GM13976 (cell line): ENCODE results near the gene DNER.

Experiments used
- DNase-seq: peaks from one replicate; pipeline ENCODE4 v3.0.0; 2012; ENCODE audit warnings: low spot score
- in situ Hi-C: fragments of 300-500 bp; cut with MboI; formaldehyde crosslinking; loops from one replicate; pipeline ENCODE4 v1.12.0; 2022; ENCODE audit warnings: low sequenced_read_pairs, mixed read lengths, inconsistent platforms; ENCODE audit not compliant: unreplicated experiment
- TF ChIP-seq, protein P1 (sequence below): IDR thresholded peaks from 2 replicates; pipeline ENCODE4 v1.5.1; 2012; ENCODE audit warnings: borderline replicate concordance, mild to moderate bottlenecking; ENCODE audit not compliant: insufficient read depth; ENCODE audit errors: extremely low read depth, missing control alignments, control extremely low read depth

The DNER gene

GRCh38 chr2:229454934-229455631 is 259.3 kb downstream of the DNER start:
- TF ChIP-seq, protein P1, sequence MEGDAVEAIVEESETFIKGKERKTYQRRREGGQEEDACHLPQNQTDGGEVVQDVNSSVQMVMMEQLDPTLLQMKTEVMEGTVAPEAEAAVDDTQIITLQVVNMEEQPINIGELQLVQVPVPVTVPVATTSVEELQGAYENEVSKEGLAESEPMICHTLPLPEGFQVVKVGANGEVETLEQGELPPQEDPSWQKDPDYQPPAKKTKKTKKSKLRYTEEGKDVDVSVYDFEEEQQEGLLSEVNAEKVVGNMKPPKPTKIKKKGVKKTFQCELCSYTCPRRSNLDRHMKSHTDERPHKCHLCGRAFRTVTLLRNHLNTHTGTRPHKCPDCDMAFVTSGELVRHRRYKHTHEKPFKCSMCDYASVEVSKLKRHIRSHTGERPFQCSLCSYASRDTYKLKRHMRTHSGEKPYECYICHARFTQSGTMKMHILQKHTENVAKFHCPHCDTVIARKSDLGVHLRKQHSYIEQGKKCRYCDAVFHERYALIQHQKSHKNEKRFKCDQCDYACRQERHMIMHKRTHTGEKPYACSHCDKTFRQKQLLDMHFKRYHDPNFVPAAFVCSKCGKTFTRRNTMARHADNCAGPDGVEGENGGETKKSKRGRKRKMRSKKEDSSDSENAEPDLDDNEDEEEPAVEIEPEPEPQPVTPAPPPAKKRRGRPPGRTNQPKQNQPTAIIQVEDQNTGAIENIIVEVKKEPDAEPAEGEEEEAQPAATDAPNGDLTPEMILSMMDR: no peak
- in situ Hi-C loops: no loop called here
- no peak for DNase-seq

DNA sequence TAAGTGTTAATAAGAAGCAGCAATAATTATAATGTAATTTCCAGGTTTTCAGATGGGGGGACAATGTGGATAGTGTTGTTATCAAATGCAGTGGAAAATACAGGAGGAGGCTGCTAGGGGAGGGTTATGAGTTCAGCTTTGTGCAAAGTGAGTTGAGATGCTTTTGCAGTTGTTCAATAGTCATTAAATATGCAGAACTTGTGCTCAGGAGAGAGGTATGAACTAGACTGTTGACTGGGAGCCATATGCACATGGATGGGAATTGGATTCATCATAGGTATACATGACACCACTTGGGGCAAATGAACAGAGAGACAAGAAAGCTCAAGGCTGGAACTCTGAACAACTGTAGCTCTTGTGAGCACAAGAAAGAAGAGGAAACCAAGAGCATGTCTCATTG is 261.1 kb downstream of the DNER start:
- TF ChIP-seq, protein P1: no peak
- DNase-seq: no peak
- in situ Hi-C loops: no loop called here

GRCh38 chr2:229451852-229452251 is 262.5 kb downstream of the DNER start:
- in situ Hi-C loops: no loop called here
- no peak for DNase-seq
- TF ChIP-seq, protein P1: no peak

DNA sequence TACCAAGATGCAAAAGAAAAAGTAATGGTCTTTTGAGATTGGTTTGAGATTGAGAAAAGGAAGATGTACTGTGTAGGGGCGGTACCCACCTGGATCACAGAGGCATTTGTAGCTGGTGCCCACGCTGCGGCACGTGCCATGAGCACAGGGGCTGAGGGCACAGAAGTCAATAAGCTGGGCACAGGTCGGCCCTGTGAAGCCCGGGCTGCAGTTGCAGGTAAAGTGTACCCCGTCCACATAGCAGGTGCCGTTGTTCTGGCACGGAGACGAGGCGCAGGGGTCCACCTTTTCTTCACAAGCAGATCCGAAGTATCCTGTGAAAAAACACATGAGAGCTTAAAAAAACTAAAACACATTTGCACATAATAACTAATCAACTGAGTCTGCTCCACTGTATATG is 267.1 kb downstream of the DNER start:
- in situ Hi-C loops: no loop called here
- TF ChIP-seq, protein P1: no peak
- no peak for DNase-seq

DNA sequence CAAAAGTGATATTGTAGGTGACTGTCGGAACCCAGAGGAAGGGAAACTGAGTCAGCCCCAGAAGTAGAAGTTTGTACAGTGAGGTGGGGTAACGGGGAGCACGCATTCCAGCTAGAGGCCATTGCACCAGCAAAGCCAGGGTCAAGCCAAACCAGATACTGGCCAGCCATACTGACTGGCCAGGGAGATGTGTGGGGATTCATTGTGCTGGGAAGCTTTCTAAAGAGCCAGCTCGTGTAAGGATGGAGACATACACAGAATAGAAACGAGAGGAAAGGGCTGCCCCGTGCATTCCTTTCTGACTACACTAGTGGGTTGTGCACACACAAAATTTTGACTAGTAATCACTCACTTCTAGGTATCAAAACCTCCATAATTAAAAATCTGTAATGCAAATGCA is 268.0 kb downstream of the DNER start:
- TF ChIP-seq, protein P1: no peak
- in situ Hi-C loops: no loop called here
- no peak for DNase-seq

DNA sequence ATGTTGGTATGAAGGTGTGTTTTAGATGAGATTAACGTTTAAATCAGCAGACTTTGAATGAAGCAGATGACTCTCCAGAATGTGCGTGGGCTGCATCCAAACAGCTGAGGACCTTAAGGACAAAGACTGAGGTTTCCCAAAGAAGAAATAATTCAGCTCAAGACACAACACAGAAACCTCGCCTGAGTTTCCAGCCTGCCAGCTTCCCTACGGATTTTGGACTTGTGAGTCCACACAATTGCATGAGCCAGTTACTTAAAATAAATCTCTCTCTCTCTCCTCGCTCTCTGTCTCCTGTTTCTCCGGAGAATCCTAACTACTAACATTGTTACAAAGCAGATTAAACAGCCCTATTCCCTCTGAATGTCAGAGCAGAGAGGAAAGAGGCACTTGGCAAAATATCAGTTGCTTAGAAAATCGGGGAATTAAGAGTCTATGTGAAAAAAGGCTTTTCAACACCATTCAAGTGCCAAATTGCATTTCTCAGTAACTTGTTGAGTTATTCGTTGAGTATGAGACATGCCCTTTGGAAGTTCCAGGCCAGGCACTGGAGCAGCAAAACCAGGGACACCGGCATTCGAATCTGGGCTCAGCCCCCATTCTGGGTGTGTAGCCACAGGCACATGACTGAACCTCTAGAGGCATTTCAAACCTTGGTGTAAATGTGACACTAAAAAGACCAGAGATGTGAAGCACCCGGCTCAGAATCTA is 268.7 kb downstream of the DNER start:
- in situ Hi-C loops: no loop called here
- no peak for DNase-seq
- TF ChIP-seq, protein P1: no peak
